NCI-H2196 treated with DMSO at 0.1 percent for 48 hours (cell line): ENCODE data around the gene MRPL4.
"Not testable (repeated sequence)": the region's sequence is repeated elsewhere in the genome, so short reads cannot be mapped to it uniquely, and the experiment has no call there.

Source experiments
- DNase-seq: peaks from one replicate; lab custom pipeline; 2025; ENCODE audit not compliant: unreplicated experiment; lab: John Stamatoyannopoulos, UW

Gene MRPL4

GRCh38 chr19:10230173-10230860 is 21.7 kb upstream of the MRPL4 start:
- no peak for DNase-seq

- DNase-seq = peak; percentile 69
Measured at GRCh38 chr19:10230861-10231611, 21.0 kb upstream of the MRPL4 start, which contains the start of gene S1PR2. TSS of gene S1PR2 (minus strand) at chr19:10231331. CDS start at chr19:10224905, 6,426 bp downstream.

GRCh38 chr19:10231612-10232228 is 20.3 kb upstream of the MRPL4 start:
- DNase-seq = no peak

GRCh38 chr19:10233946-10234345 is 18.1 kb upstream of the MRPL4 start:
- no peak for DNase-seq

- no peak for DNase-seq
Measured at GRCh38 chr19:10235003-10235402, 17.0 kb upstream of the MRPL4 start.

GRCh38 chr19:10235409-10235808 is 16.6 kb upstream of the MRPL4 start:
- not testable (repeated sequence) for DNase-seq

- DNase-seq = peak; percentile 50
Measured at GRCh38 chr19:10237702-10238101, 14.3 kb upstream of the MRPL4 start.

- peak; percentile 85 for DNase-seq
Measured at GRCh38 chr19:10238172-10238783, 13.7 kb upstream of the MRPL4 start.

GRCh38 chr19:10241826-10242449 is 10.1 kb upstream of the MRPL4 start:
- not testable (repeated sequence) for DNase-seq

- DNase-seq = no peak
Measured at GRCh38 chr19:10243606-10244005, 8.4 kb upstream of the MRPL4 start.

GRCh38 chr19:10245189-10245939 is 6.7 kb upstream of the MRPL4 start:
- no peak for DNase-seq

- no peak for DNase-seq
Measured at GRCh38 chr19:10246511-10246910, 5.5 kb upstream of the MRPL4 start.

- DNase-seq = no peak
Measured at GRCh38 chr19:10252707-10253106, 693 bp downstream of the MRPL4 start.

- no peak for DNase-seq
Measured at GRCh38 chr19:10254244-10254643, 2.2 kb downstream of the MRPL4 start.

GRCh38 chr19:10255358-10255757 is 3.3 kb downstream of the MRPL4 start:
- DNase-seq = no peak

- no peak for DNase-seq
Measured at GRCh38 chr19:10256551-10256950, 4.5 kb downstream of the MRPL4 start.

- no peak for DNase-seq
Measured at GRCh38 chr19:10256970-10257615, 5.1 kb downstream of the MRPL4 start.

GRCh38 chr19:10258080-10258710 is 6.2 kb downstream of the MRPL4 start:
- DNase-seq = no peak

- peak; percentile 36 for DNase-seq
Measured at GRCh38 chr19:10259162-10259905, 7.3 kb downstream of the MRPL4 start.
